Kidney capillary endothelial cell (primary cell): Measurements from ENCODE around the gene MN1.

ENCODE experiments used
- DNase-seq: peaks from one replicate; pipeline ENCODE4 v3.0.0-alpha.2; 2018; ENCODE audit warnings: low spot score

Gene MN1

DNA sequence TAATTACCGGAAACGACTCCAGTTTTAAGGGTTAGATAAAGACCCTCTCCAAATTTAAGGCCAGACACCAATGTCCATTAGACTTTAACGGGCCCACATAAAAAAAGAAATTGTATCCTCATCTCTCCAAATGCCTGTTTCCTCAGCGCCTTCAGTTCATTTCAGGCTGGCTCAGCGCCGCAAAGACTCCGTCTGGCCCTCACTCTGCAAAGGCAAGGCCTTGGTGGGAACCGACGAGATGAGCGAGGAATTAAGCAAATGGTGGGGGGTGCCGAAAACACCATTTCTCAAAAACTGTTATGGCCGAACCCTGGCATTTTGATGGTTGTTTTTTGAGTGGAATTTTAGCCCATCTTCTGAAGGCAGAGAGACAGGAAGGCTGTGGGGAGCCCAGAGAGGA lies 15.7 kb downstream of the MN1 start:
- DNase-seq: no peak

DNA sequence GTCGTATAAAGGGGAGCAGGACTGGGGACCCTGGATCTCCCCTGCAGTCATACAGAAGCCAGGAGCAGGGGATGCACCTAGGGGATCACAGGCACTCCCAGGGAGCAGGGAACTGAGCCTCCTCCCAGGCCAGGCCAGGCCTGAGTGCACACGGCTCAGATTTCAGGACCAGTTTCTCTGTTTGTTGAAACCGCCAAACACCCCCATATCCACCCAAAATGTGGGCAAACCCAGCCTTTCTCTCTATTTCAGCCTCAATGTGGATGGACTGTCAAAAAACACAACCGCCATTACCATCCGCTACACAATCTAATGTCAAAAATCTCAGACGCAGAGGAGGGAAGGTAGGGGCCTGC lies 17.5 kb downstream of the MN1 start:
- DNase-seq: no peak

DNA sequence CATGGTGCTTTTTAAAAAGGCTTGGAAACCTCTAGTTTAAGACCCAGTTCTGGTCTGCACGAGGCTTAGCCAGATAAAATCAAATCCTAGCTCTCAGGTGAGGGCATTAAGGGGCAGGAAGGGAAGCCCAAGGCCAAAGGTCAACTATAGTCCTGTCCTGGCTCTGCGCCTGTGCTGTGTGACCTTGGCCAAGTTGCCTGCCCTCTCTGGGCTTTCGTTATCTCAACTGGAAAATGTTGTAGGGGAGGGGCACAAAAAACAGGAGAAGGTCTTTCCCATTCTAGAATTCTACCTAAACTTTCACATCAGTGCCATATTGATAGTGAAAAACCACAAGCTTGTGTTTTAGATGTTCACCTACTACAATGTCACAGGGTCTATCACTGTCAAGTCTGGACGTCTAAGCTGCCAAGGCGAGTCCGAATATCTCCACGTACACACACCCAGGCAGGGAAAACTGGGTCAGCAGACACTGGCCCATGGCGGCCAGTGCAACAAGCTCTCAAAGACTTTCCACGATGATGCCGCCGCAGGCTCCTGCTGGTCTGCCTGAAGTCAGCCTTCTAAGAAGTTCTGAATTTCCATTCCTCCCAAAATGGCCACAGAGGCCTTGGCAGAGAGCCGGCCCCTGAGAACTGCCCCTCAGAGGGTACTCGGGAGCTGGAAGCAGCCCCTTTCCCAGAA lies 18.0 kb downstream of the MN1 start:
- no peak for DNase-seq

DNA sequence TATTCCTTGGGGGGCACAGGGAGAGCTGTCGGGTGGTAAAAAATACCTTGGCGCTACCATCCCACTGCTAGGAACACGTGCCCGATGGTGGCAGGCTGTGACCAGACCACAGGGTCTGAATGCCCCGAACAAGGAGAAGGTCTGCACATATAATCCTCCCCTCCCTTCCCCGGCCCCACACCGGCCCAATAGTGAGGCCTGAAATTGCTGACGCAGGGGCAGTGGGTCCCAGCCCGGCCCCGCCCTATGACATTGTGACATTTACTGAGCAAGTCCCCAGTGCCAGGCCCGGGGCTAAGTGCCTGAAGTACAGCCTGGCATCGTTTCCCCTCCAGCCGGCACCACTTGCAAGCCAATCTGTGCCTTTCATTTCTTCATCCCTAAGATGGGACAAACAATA lies 19.5 kb downstream of the MN1 start:
- no peak for DNase-seq

DNA sequence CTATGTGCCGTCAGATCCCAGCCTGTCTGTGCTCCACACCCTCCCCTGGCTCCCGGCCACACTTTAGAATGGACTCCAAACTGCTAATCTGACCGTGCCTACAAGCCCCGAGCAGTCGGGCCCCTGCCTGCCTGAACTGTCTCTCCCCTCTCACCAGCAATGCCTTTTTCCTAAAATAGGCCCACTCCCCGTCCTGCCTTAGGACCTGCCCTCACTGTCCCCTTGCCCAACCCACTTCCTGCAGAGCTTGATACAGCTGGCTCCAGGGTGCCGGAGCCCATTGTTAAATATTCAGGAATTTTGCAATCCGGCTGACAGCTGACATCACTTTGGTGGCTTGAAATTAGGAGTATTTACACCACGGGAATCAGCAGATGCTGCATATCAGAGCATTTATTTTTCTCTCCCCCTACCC lies 21.4 kb downstream of the MN1 start:
- DNase-seq: peak; percentile 70

DNA sequence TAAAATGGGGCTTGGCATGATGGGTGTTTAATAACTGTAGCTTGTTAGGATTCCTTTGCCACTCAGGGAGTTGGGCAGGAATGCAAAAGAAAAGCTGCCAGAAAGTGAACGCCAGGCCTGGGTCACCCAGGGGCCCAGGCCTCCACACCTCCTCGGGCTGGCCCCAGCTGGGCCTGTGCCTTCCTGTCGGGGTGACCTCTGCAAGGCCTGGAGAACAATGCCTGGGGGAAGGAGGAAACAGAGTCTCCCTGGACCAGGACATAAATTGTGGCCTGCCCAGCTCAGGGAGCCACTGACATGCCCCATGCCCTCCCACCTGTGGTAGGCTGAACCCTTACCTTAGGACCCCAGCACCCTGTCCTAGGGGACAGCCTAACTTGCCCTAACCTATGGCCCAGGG lies 21.9 kb downstream of the MN1 start:
- no peak for DNase-seq

DNA sequence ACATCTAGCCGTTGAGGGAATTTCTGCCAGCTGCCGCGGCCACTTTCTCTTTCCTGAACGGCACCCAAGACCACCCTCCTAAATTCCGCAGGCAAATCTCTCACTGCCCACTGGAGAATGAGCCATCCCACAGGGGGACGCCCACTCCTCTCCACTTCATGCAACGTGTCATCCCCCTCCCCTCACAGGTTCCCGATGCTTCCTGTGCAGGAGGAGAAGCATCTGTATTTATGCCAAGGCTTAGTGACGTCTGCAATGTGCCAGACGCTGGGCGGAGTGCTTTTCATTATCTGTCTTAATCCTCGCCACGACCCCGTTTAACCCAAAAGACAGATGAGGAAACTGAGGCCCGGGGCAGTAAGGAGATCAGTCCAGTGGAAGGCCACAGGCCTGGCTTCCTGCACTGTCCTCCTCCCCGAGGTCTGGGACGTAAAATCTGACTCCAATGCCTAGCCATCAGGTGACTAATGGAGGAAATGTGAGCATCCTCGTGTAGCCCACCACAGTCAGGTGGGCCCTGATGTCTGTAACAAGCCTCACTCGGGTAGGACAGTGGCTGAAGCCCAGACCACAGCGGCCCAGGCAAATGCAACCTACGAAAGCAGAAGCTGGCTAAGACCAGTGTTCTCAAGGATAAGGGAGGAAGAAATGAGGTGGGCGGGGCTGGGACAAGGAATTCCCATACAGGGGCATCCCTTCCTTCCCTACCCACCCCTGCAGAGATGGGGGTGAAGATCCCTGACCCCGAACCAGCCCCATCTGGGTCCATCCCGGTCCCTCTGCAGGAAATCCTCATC lies 23.1 kb downstream of the MN1 start:
- no peak for DNase-seq

DNA sequence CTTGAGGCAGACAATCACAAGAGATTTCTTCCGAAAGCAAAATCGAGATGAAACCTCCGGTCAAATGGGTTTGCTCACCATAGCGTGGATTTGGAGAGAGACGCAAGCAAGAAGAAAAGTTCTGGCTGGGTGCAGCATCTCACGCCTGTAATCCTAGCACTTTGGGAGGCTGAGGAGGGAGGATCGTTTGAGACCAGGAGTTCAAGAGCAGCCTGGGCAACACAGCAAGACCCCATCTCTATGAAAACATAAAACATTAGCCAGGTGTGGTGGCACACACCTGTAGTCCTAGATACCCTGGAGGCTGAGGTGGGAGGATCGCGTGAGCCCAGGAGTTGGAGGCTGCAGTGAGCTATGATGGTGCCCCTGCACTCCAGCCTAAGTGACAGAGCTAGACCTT lies 24.4 kb downstream of the MN1 start:
- DNase-seq: no peak

DNA sequence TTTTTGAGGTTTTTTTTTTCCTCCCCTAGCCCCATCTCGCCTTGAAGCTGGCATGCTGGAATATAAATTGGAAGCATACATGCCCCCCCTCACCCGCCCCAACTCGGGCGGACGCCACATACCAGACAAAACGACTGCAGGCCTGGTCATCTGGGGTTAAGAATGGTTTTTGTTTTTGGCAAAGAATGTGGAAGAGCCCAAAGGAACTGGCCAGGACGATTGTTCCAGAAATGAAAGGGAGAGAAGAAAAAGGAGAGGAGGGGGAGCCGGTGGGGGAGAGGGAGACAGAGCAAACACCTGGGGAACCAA lies 25.0 kb downstream of the MN1 start:
- no peak for DNase-seq

DNA sequence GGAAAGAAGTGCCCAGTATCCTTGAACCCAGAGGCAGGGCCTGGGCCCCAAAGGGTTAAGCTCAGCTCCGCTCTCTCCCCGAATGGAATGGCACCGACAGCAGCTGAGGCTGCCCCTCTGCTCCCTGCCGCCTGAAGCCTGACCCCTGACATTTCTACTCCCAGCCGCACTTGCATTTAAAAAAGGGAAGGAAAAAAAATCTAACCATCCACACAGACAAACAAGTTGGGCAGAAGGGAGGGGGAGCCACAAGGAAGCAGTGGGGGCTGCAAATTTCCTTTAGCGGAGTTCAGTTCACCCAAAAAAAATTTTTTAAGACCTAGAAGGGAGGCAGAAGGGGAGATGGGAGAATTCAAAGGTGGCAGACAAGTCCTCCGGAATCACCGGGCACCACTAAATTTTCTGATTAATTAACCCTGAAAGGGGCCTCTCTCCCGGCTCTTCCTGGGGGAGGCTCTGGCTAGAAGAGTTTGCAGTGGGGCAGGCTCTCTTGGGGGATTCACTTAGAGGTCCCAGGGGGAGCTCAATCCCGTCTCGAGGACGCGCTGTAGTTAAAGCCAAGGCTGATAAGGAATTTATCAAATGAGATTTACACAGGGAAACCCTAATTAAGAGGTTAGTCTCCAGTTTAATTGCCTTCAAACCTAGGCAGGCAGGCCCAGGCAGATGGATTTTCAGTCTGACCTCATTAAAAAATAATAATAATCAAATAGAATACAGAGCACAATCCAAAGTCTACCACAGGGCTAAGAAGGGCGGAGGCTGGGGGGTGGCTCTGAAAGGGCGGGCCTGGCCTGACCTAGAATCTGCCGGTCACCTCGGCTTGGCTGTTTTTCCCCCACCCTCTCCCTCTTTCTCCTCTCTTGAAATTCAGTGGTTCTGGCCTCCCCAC lies 25.6 kb downstream of the MN1 start:
- no peak for DNase-seq

DNA sequence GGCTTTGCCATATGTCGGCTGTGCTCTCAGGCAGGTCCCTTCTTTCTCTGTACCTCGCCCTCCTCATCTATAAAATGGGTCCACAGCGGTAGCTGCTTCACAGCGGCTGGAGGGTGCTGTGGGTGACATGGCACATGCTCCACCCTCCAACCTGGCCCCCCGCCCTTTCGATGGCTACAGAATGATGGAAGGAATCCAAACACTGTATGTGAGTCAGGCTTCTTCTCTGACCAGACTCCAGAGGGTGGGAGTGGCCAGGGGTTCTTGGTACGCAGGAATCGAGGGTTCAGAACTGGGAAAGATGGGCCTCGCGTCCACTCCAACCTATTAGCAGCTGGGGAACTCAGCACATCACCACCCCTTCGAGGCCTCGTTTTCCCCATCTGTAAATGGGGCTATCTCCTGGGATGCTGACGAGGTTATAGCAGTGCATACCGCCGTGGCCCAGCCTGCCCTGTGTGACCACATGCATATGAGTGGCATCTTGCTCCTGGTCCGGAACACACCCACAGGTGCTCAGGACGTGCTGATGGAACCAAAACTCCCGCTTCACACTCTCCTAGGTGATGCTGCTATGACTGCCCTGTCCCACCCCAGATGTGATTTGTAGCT lies 26.4 kb downstream of the MN1 start:
- no peak for DNase-seq

DNA sequence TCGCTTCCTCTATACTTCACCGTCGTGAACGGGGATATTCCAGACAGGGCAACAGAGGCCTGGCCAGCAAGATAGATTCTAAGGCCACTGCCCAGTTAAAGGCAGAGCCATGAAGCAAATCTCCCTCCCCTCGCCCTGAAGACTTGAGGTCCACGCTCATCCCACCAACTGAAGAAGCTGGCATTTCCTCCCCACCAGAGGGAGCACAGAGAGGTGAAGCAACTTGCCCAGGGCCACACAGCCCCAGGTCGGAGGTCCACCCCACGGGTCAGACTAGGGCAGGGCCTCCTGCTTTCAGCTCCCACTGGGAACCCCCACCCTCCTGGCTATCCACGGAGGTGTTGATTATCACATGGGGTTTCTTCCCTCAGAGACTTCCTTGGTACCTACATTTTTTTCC lies 27.4 kb downstream of the MN1 start:
- DNase-seq: no peak

DNA sequence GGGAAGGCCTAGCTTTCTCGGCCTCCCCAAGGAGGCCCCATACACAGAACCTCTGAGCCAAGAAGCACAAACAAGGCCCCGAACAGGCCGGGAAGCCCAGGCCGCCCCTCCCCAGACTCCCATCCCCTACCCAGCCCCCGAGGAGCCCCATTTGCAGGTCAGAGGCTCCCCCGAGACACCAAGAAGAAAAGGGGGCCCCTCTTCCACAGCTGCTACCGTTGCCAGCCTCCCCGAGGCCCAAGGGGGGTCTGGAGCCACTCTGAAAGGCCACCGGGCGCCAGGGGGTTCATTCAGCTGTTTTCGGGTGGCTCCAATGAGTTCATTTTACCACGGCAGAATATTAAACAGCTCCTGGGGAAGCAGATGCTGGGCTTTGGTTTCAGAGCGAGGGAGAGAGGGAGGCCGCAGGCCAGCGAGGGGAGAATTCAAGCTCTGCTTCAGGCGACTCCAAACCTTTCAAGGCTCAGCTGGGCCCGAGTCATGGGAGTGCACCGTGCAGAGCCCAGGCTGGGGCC lies 28.5 kb downstream of the MN1 start:
- DNase-seq: no peak

DNA sequence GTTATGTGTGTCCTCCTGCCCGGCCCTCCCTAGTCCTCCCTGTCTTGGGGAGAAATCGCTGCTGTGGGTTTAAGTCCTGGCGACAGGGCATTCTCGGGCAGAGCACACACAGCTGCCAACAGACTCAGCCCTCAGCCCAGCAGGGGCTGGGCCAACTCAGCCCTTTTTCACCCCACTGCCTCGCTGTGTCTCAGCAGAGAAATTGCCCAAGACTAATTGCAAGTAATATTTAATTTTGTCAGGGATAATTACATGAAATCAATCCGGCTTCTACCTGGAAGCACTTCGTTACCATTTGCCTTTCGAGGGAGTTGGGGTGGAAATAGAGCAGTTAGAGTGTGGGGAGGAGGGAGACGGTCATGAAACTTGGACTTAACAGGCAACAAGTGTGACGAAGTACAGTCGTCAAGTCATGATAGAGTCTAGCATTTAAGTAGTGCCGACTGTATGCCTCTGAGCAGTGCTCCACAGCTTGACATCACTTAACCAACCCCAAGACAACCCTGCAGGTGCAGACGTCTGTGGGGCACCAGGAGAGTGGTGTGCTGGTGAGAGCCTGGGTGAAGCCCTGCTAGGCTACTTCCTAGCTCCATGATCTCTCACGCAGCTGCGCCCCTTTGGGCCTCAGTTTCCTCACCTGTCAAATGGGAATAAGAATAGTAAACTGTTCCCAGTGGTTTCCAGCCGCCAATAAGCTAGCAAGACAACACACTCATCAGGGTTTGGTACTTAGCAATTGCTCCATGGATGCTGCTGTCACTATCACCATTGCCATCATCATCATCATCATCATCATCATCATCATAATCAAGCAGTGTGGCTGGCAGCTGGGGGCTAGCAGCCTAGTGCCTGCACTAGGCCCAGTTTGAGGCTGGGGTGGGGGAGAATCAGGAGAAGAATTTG lies 29.2 kb downstream of the MN1 start:
- DNase-seq: no peak

DNA sequence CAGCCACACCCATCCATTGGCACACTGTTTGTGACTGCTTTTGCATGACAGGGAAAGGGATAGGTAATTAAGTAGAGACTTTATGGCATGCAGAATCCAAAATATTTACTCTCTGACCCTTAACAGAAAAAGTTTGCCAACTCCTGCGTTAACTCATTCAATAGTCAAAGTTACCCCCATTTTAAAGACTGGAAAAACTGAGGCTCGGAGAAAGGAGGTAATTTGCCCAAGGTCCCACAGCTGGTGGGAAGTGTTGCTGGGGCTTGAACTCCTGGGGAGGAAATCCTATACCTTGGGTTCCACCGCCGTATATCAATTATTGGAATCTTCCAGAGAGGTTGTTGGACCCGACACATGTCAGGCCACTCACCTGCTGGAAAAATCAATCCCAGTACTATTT lies 29.9 kb downstream of the MN1 start:
- DNase-seq: no peak

DNA sequence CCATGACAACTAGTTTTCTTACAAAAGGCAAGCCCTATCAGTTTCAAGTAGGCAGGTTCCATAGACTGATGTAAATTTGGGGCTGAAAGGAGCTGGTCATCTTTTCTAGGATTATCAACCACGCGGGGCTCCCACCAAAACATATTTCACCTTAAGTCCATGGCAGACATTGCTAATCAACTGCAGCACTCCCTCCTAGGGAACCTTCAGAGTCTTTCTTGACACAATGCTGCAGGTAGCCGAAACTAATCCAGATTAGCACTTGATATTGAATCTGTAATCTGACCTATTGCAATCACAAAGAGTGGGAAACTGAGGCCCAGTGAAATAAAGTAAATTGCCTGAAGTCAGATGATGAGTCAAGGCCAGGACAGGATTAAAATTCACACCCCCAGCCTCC lies 32.5 kb downstream of the MN1 start:
- DNase-seq: no peak

DNA sequence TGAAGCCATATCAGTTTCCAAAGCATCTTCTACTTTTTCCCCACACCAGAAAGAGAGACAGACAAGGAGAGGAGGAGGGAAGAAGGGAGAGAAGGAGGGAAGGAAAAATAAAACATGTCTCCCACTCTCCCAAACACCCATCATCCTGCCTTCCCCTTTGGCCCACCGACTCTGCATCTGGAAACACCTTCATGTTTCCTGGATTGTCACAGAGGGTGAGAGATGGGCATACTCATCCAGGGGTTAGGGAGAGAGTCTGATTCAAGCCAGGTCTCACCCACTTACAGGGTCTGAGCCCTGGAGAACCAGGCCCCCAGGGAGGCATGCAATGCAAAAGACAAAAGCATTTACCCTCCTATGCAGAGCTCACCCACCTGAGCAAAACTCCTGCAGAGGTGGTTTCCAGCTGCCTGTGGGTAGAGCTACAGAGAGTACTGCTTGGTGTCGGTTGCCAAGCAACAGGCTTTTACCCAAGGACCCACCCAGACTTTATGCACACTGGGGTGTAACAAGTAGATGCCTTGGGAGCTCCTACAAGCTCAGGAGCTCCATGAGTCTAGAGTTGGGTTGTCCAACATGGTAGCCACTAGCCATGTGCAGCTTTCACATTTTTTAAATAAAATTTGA lies 33.4 kb downstream of the MN1 start:
- no peak for DNase-seq

DNA sequence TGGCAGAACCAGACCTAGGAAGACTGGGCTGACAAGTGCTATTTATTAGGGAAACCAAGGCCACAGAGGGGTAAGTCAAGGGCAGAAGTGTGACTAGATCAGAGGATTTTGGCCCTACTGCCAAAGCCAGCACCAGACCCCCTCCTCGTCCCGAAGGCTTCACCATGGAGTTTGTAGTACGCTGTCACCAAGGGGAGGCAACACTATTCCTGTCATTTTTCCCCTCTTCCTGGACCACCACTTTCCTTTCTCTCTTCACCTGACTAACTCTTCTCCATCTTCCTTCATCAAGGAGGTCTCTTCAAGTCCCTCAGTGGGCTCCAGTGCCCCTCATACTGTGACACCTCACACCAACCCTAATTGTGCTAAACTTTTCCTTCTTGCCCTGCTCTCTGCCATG lies 34.9 kb downstream of the MN1 start:
- no peak for DNase-seq

DNA sequence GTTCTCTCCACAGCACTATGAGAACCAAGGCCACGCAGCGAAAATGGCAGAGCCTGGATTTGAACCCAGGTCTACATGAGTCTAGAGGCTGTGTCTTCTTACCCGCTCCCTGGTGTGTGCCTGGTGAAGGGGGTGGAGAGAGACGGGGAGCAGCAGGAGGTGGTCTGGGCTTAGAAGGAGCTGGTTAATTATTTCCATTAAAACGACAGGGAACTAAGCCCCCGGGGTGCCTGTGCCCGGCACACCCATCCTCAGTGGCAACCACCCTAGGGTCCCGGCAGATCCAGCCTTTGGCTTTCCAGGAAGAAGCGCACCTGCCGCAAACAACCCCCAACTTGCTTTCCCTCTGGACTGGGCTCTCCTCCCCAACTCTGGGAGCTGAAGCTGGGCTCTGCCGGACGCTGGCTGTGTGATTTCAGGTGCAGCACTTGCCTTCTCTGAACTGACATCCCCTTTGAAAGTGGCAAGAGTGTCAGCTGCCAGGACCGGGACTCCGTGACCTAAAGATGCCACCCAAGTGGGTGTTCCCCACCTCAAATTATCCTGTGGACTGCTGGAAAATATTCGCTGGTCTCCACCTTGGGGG lies 35.8 kb downstream of the MN1 start:
- no peak for DNase-seq

DNA sequence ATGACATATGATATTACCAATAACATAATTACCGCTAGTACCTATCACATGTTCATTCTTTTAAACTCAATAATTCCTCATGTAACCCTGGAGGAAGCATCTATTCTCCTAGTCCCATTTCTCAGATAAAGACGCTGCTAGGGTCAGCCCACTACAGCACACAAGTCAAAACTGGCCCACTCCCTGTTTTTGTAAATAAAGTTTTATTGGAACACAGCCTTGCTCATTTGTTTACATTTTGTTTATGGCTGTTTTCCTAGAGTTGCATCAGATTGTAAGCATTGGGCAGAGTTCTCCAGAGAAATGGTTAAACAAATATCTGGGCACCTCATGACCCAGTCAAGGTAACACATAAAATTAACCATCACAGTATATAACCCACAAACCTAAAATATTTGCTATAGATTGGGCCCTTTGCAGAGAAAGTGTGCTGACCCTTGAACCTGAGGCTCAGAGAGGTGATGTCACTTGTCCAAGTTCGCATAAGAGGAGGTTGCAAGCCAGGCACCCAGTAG lies 36.8 kb downstream of the MN1 start:
- no peak for DNase-seq
